GM21390 (cell line): ENCODE data around the gene FNDC3B.
"Not testable (repeated sequence)": the region's sequence is repeated elsewhere in the genome, so short reads cannot be mapped to it uniquely, and the experiment has no call there.

ENCODE experiments used
- ATAC-seq: cut with Tn5 transposase; IDR thresholded peaks from one replicate; pipeline ENCODE4 v1.9.1; 2021; ENCODE audit not compliant: unreplicated experiment

The FNDC3B gene

GRCh38 chr3:172039436-172040077 is at the start of gene FNDC3B:
FNDC3B (plus strand) TSS chr3:172039578; CDS start chr3:172112480, 72,902 bp downstream.
- peak; percentile 67 for ATAC-seq

GRCh38 chr3:171990239-171990638 is 49.1 kb upstream of the FNDC3B start:
- ATAC-seq: not testable (repeated sequence)

- no peak for ATAC-seq
Observed at GRCh38 chr3:171991166-171991565, 48.2 kb upstream of the FNDC3B start.

GRCh38 chr3:171994646-171995428 is 44.5 kb upstream of the FNDC3B start:
- no peak for ATAC-seq

- ATAC-seq: no peak
Observed at GRCh38 chr3:171995486-171995885, 43.9 kb upstream of the FNDC3B start.

GRCh38 chr3:171996178-171996817 is 43.1 kb upstream of the FNDC3B start:
- no peak for ATAC-seq

- ATAC-seq: not testable (repeated sequence)
Observed at GRCh38 chr3:171998731-171999130, 40.6 kb upstream of the FNDC3B start.

GRCh38 chr3:172001616-172002015 is 37.8 kb upstream of the FNDC3B start:
- ATAC-seq: not testable (repeated sequence)

- ATAC-seq: no peak
Observed at GRCh38 chr3:172002512-172003078, 36.8 kb upstream of the FNDC3B start.

- ATAC-seq: no peak
Observed at GRCh38 chr3:172003146-172003545, 36.2 kb upstream of the FNDC3B start.

- no peak for ATAC-seq
Observed at GRCh38 chr3:172007065-172007370, 32.4 kb upstream of the FNDC3B start.

- ATAC-seq: no peak
Observed at GRCh38 chr3:172009803-172010202, 29.6 kb upstream of the FNDC3B start.

- ATAC-seq: no peak
Observed at GRCh38 chr3:172012775-172013174, 26.6 kb upstream of the FNDC3B start.

- ATAC-seq: no peak
Observed at GRCh38 chr3:172014145-172014544, 25.2 kb upstream of the FNDC3B start.

GRCh38 chr3:172018364-172018763 is 21.0 kb upstream of the FNDC3B start:
- ATAC-seq: no peak

GRCh38 chr3:172020763-172021162 is 18.6 kb upstream of the FNDC3B start:
- ATAC-seq: no peak

- no peak for ATAC-seq
Observed at GRCh38 chr3:172021164-172021563, 18.2 kb upstream of the FNDC3B start.

GRCh38 chr3:172021859-172022258 is 17.5 kb upstream of the FNDC3B start:
- ATAC-seq: no peak

GRCh38 chr3:172023915-172024314 is 15.5 kb upstream of the FNDC3B start:
- ATAC-seq: no peak

- ATAC-seq: no peak
Observed at GRCh38 chr3:172024679-172025078, 14.7 kb upstream of the FNDC3B start.

- no peak for ATAC-seq
Observed at GRCh38 chr3:172029425-172030098, 9.8 kb upstream of the FNDC3B start.
